ENCODE results near the gene CDH2. TPM values are rescaled to one million over a fixed set of nuclear protein-coding genes. Genes with fewer than 3 reads are reported as not detected.

Gene CDH2
- total RNA-seq, 1 experiment from 2014 or later = 36.2 TPM

DNA sequence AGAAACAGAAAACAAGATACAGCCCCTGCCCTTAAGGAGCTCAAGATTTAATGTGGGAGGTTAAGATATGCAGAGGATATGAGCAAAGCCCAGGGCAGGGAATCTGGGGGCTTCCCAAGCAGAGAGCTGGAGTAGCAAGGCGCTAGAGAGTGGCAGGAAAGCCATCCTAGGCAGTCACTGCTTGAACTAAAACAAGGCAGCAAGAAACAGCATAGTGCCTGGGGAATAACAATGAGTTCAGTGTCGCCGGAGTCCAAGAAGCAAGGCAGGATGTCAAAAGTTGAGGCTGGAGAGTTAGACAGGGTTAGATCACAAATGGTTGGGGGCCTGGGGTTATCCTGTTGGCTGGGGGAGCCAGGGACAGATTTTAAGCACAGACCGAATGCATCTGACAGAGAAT is 24.6 kb downstream of the CDH2 start:
- H3K27ac ChIP-seq (ENCODE audit: insufficient read length, low read depth, low read length) = no peak overlapping the region
- Mint-ChIP-seq H3K4me1 (peaks cover 41 to 55% of the 10 kb centered on the region in 2 experiments), H3K27ac (peak overlapping the region in 1 of 3 experiments; percentile 14; a peak in 2 of 7 replicates), H3K27me3 (ENCODE audit: low read depth) (peaks cover 2% of the 10 kb centered on the region; the same call in 1 of the 2 replicates), H3K9me3 (no peaks in the 10 kb centered on the region), H3K36me3 (ENCODE audit: insufficient read depth in 1 of 3, low read depth in 3 of 3) (no peaks in the 10 kb centered on the region), H3K4me3 (no peak overlapping the region; a peak in 1 of 5 replicates)
- H2BK120ac ChIP-seq (ENCODE audit: low read depth, low read length, poor library complexity, severe bottlenecking) = no peak overlapping the region
- H3K18ac ChIP-seq (ENCODE audit: insufficient read length, low read depth, low read length) = no peak overlapping the region
- H3K23ac ChIP-seq (ENCODE audit: insufficient read length, low read depth, low read length) = no peak overlapping the region
- H4K91ac ChIP-seq (ENCODE audit: insufficient read length, low read depth, low read length) = no peak overlapping the region
- H4K5ac ChIP-seq (ENCODE audit: insufficient read length, low read depth, low read length) = no peak overlapping the region
- H2BK20ac ChIP-seq (ENCODE audit: low read depth, low read length, poor library complexity, severe bottlenecking) = no peak overlapping the region
- no peaks in the 10 kb centered on the region for H3K9me3 ChIP-seq (ENCODE audit: control insufficient read depth, low read depth, low read length)
- no peak overlapping the region for H3K4me2 ChIP-seq (ENCODE audit: insufficient read depth, insufficient read length, low read length)
- no peaks in the 10 kb centered on the region for H3K79me2 ChIP-seq (ENCODE audit: insufficient read depth, low read length)
- no peaks in the 10 kb centered on the region for H3K23me2 ChIP-seq (ENCODE audit: insufficient read length, low read depth, low read length, poor library complexity, severe bottlenecking)
- H3K4me1 ChIP-seq (ENCODE audit: insufficient read depth, low read length) = peaks cover 10% of the 10 kb centered on the region; the same call in 1 of the 2 replicates
- TF ChIP-seq CTCF (conservative IDR thresholded peaks at IDR 0.05) = no peak
- no peak overlapping the region for H3K4ac ChIP-seq (ENCODE audit: low read depth, low read length)
- no peak overlapping the region for H3K56ac ChIP-seq (ENCODE audit: insufficient read length, low read depth, low read length)
- no peak overlapping the region for H3K9ac ChIP-seq (ENCODE audit: extremely low read depth, insufficient read length, low read length)
- no peaks in the 10 kb centered on the region for H4K20me1 ChIP-seq (ENCODE audit: control insufficient read depth, insufficient read depth, insufficient read length)
- H2AK5ac ChIP-seq (ENCODE audit: insufficient read length, low read length) = no peak overlapping the region
- H3T11ph ChIP-seq (ENCODE audit: low read length) = no peak overlapping the region
- no peak overlapping the region for H4K8ac ChIP-seq (replicated peaks; ENCODE audit: insufficient read length, low read depth, low read length)
- no peak for DNase-seq
- H2BK12ac ChIP-seq (ENCODE audit: insufficient read length, low read depth, low read length) = no peak overlapping the region
- H2AFZ ChIP-seq (ENCODE audit: low read length) = no peak overlapping the region
- no peaks in the 10 kb centered on the region for H3K79me1 ChIP-seq (ENCODE audit: insufficient read depth, low read depth, low read length, poor library complexity, severe bottlenecking)
- H3K14ac ChIP-seq (ENCODE audit: insufficient read depth, low read length) = no peak overlapping the region
- WGBS (ENCODE audit: extremely low coverage, insufficient read length, low lambda C conversion rate) = no CpG with 5 or more reads among the region's 4 CpGs
- H3K27me3 ChIP-seq (ENCODE audit: insufficient read depth, low read length) = no peaks in the 10 kb centered on the region
- H2BK15ac ChIP-seq (ENCODE audit: low read depth, low read length) = no peak overlapping the region
- H2BK5ac ChIP-seq (ENCODE audit: insufficient read length, low read length) = no peak overlapping the region
